Lower lobe of right lung (tissue), 2 donors: ENCODE measurements around the gene ZG16B. TPM values are rescaled to one million over a fixed set of nuclear protein-coding genes. Genes with fewer than 3 reads are reported as not detected.

ENCODE experiments used
- ATAC-seq, 2 donors: fragments of 200-7000 bp; cut with Tn5 transposase; one replicate each; pipeline ENCODE4 v1.9.1; 2020 to 2022; ENCODE audit warnings: mild to moderate bottlenecking in 2 of 2, moderate library complexity in 2 of 2
- DNase-seq: peaks from one replicate; pipeline ENCODE4 v3.0.0-alpha.2; 2020
- H3K27ac ChIP-seq: fragments of 200-600 bp; one replicate; pipeline ENCODE4 v1.8.0; 2022
- H3K27me3 ChIP-seq: fragments of 200-600 bp; one replicate; pipeline ENCODE4 v1.8.0; 2022; ENCODE audit warnings: low read depth
- H3K36me3 ChIP-seq: fragments of 200-600 bp; one replicate; pipeline ENCODE4 v1.8.0; 2022; ENCODE audit warnings: mild to moderate bottlenecking
- H3K4me1 ChIP-seq: fragments of 200-600 bp; one replicate; pipeline ENCODE4 v1.8.0; 2022
- H3K4me3 ChIP-seq: fragments of 200-600 bp; one replicate; pipeline ENCODE4 v1.8.0; 2022; ENCODE audit warnings: mild to moderate bottlenecking
- H3K9me3 ChIP-seq: fragments of 200-600 bp; one replicate; pipeline ENCODE4 v1.8.0; 2022
- CTCF ChIP-seq: fragments of 200-600 bp; IDR thresholded peaks from one replicate; pipeline ENCODE4 v1.8.0; 2022; ENCODE audit warnings: antibody characterized with exemption, mild to moderate bottlenecking
- intact Hi-C: fragments of 100-400 bp; cut with DNase I; formaldehyde crosslinking; loops from one replicate; pipeline ENCODE4 v1.11.0; 2022
- total RNA-seq: library from RNA; stranded (reverse); fragmentation: NEBNext Ultra II Directional; extraction: Animal tissue kit (Norgen Biotek cat#: 25700); gene quantifications from one replicate; pipeline ENCODE4 v1.2.1, GENCODE V29; 2021
- donor health status: DM: no; HTN: yes; CAD: no; lungs with severe emphysema.

The ZG16B gene
- total RNA-seq, 1 donor from 2014 or later: 4.5 TPM

GRCh38 chr16:2814551-2815298, 15.4 kb upstream of the ZG16B start:
- peaks cover 31% of the 10 kb centered on the region for H3K27me3 ChIP-seq
- peak; percentile 41 for DNase-seq
- no peak for ATAC-seq
- no peaks in the 10 kb centered on the region for H3K4me1 ChIP-seq
- H3K4me3 ChIP-seq: no peak overlapping the region
- no peaks in the 10 kb centered on the region for H3K9me3 ChIP-seq
- no peaks in the 10 kb centered on the region for H3K36me3 ChIP-seq
- no peak for TF ChIP-seq CTCF
- no peak overlapping the region for H3K27ac ChIP-seq
- intact Hi-C loops: no loop called here

- H3K9me3 ChIP-seq: no peaks in the 10 kb centered on the region
- H3K36me3 ChIP-seq: no peaks in the 10 kb centered on the region
- no peak for TF ChIP-seq CTCF
- intact Hi-C loops: no loop called here
- ATAC-seq (no peak), DNase-seq (peak; percentile 53)
- no peak overlapping the region for H3K4me3 ChIP-seq
- no peaks in the 10 kb centered on the region for H3K4me1 ChIP-seq
- no peak overlapping the region for H3K27ac ChIP-seq
- peaks cover 33% of the 10 kb centered on the region for H3K27me3 ChIP-seq
Measured at GRCh38 chr16:2815299-2815771, 14.8 kb upstream of the ZG16B start.

GRCh38 chr16:2816751-2817339, 13.3 kb upstream of the ZG16B start, which contains the start of gene PRSS21:
Gene PRSS21, plus strand, starts transcription at chr16:2817237. Its CDS starts 32 bp downstream, at chr16:2817269.
- peaks cover 33% of the 10 kb centered on the region for H3K27me3 ChIP-seq
- H3K36me3 ChIP-seq: no peaks in the 10 kb centered on the region
- no peak within 1 kb of the TSS for H3K27ac ChIP-seq
- DNase-seq (peak; percentile 44), ATAC-seq (peak; percentile 4 to 48)
- TF ChIP-seq CTCF: peak; percentile 13
- peak within 1 kb of the TSS; percentile 19 for H3K4me3 ChIP-seq
- intact Hi-C loops: no loop called here
- no peaks in the 10 kb centered on the region for H3K4me1 ChIP-seq
- H3K9me3 ChIP-seq: no peaks in the 10 kb centered on the region

- peak overlapping the region; percentile 19 for H3K4me3 ChIP-seq
- H3K27ac ChIP-seq: no peak overlapping the region
- intact Hi-C loops: no loop called here
- DNase-seq: peak; percentile 46
- H3K9me3 ChIP-seq: no peaks in the 10 kb centered on the region
- TF ChIP-seq CTCF: no peak
- peaks cover 26% of the 10 kb centered on the region for H3K27me3 ChIP-seq
- no peak for ATAC-seq
- H3K4me1 ChIP-seq: no peaks in the 10 kb centered on the region
- H3K36me3 ChIP-seq: no peaks in the 10 kb centered on the region
Measured at GRCh38 chr16:2817340-2818271, 12.5 kb upstream of the ZG16B start.

- Histone ChIP-seq H3K9me3 (no peaks in the 10 kb centered on the region), H3K36me3 (no peaks in the 10 kb centered on the region), H3K4me3 (no peak overlapping the region), H3K4me1 (no peaks in the 10 kb centered on the region), H3K27me3 (peaks cover 22% of the 10 kb centered on the region), H3K27ac (no peak overlapping the region)
- ATAC-seq (no peak), DNase-seq (peak; percentile 29)
- TF ChIP-seq CTCF: no peak
- intact Hi-C loops: no loop called here
Measured at GRCh38 chr16:2818272-2818876, 11.7 kb upstream of the ZG16B start.
